GM18870 (cell line): ENCODE data around the gene MEN1.

Source experiments
- ATAC-seq: cut with Tn5 transposase; IDR thresholded peaks from one replicate; pipeline ENCODE4 v1.9.1; 2021; ENCODE audit warnings: moderate library complexity; ENCODE audit not compliant: unreplicated experiment

MEN1 gene

GRCh38 chr11:64810271-64810890, at the start of gene MEN1:
Gene MEN1, minus strand, starts transcription at chr11:64810551. Its CDS starts 442 bp downstream, at chr11:64810109.
- no peak for ATAC-seq

DNA sequence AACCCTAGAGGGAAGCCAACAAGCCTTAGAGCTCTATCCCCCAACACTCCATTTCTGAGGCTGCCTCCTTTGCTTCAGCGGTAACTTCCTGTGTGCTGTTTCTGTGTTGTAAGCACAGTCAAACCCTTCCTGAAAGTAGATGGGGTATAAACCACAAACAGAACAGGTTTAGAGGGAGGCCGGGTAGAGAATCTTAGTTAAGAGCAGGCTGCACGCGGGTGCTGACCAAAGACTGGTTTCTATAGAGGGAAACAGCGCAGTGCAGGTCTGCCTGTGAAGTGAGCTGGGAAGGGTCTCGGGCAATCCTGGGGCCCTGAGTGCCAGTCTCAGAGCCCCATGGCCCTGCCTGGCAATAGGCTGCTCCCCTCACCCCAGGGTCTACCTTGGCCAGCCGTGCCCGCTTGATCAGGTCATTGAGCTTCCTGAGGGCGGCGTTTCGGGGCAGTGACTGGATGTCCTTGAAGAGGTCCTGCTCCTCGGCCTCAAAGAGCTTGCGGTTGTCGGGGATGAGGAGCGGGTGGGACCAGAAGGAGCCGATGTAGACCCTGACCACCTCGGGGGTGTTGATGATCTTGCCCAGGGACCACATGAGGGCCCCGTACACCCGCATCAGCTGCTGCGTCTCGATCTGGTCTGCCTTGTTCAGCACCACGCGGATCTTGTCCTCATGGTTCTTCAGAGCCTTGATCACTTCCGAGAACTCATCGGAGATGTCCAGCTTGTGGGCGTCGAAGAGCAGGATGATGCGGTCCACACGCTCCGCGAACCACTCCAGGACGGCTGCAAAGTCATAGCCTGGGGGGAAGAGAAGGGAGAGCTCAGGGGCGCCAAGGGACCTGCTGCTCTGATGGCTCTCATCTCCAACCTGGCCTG, 49.4 kb upstream of the MEN1 start:
- ATAC-seq, result peak; percentile 74

GRCh38 chr11:64858467-64859263, 48.3 kb upstream of the MEN1 start:
- ATAC-seq, result peak; percentile 20

GRCh38 chr11:64857485-64857884, 47.1 kb upstream of the MEN1 start:
- no peak for ATAC-seq

DNA sequence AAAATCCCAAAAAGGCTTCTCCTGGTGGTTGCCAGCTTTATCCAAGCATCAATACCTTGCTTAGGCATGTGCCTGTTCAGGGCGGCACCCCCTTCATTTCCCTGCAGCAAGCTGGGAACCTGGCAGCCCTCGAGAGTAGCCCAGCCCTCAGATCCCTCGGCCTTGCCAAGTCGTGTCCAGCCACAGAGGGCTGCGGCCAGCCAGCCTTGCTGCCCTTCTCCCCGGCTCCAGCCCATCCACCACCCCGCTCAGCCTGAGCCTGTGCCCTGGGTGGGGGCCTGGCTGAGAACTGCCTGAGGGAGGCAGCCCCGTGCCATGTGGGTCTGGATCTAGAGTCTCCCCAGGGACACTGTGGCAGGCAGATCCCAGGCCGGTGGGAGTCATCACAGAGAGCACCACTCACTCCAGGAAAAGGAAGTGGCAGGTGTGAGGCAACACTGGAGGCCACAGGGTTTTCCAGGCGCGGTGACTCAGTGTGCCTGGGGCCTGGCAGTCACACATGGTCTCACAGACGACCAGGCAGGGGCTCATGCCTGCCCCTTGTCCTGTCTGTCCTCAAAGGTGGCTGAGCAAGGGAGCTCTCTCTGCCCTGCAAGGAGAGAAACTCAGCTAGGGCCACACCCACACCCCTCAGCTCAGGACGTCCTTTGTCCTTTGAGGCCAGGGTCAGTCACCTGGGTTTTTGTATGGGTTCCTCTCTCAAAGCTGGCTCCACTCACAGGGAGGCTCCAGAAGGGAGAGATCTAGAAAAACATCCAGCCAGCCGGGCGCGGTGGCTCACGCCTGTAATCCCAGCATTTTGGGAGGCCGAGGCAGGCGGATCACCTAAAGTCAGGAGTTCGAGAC, 46.3 kb upstream of the MEN1 start:
- no peak for ATAC-seq

DNA sequence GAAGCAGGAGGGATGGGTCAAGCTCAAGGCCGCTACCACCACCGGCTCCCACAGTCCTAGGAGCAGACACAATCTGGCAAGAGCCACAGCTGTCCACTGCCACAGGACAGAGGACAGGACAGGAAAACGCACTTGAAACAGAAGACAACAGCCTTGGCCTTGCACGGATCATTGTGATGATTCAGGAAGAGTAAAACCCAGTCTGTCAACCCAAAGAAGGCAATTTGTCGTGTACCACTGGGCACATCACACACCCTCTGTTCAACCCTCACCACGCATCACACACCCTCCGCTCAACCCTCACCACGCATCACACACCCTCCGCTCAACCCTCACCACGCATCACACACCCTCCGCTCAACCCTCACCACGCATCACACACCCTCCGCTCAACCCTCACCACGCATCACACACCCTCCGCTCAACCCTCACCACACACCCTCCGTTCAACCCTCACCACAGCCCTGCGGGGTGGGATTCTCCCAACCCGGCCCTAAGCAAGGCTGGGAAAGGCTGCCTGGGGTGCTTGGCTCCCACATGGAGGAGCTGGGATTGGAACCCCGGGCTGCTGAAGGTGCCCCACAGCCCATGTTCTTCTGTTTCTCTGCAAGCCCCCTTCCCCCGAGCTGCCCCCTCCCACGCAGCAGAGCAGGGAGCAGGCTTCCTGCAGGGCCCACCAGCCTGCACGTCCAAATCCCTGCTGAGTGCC, 45.4 kb upstream of the MEN1 start:
- ATAC-seq, result no peak

- ATAC-seq, result no peak
These were observed 44.5 kb upstream of the MEN1 start for GRCh38 chr11:64854534-64855502.

- ATAC-seq, result no peak
These were observed 43.8 kb upstream of the MEN1 start for GRCh38 chr11:64854157-64854533.

DNA sequence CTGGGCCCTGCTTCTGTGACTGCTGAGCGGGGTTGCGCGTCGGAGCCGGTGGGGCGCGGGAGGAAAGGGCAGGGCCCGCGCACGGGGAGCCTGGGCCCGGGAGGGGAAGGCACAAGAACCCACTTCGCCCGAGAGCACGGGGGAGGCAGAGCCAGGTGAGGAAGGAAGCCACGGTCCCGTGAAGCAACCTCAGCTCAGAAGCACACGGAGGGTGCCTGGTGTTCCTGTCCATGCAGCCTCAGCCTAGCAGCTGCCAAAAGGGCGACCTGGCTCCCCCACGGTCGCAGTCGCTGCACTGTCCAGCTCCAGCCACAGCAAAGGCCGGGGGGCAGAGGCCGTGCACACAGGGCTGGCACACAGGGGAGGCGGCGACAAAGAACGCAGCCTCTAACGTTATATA, 43.4 kb upstream of the MEN1 start:
- ATAC-seq, result no peak

- no peak for ATAC-seq
These were observed 42.6 kb upstream of the MEN1 start for GRCh38 chr11:64852804-64853509.

GRCh38 chr11:64851831-64852351, 41.5 kb upstream of the MEN1 start:
- ATAC-seq, result peak; percentile 22

DNA sequence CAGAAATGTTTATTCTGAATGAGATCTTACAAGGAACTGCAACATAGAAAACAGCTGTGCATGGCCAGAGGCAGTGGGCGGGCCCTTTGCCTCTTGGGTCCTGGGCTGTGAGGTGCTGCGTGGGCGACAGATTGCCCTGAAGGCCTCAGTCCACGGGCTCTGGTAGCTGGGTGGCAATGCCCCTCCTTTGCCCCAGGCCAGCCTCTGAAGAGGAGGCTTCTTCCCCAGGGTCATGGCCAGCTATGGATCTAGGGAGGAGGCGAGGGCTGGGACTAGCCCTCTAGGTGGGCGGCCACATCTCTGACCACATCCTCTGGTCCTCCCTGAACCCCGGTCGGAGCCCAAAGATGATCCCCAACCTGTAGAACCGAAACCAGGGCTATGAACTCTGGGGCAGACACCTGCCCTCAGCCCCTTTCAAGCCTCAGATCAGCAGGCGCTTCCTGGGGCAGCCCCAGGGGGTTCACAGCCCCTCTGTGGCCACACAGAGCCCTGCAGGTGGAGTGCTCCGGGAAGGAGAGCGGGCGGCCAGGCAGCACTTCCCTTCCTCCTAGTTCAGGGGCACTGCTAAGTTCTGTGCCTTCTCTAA, 40.7 kb upstream of the MEN1 start:
- ATAC-seq, result peak; percentile 53

DNA sequence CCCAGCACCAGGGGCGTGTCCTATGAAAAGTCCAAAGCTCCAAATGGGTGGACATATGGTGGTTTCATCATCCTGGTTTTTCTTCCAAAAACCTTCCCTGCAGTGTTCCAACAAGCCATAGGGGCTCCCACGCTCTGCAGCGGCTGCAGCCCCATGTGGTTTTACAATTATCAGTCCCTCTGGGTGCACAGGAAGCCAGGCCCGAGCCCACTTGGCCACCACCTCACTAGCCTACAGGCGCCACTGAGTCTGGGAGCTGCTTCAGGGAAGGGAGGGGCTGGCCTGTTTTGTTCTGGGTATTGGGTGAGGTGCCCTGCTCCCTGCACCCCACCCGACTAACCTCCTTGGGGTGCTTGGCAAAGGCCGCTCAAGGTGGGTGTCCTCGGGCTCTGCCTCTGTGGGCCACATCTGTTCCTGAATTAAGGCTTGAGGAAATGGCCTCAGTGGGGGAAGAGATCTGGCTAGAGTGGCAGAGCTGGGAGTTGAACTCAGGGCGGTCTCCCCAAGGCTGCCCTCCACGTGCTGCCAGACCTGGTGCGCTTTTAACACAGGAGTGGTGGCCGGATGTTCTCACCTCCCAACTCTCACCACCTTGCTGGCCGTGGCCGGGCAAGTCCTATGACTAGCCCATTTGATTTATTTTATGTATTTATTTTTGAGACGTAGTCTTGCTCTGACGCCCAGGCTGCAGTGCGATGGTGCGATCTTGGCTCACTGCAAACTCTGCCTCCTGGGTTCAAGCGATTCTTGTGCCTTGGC, 39.4 kb upstream of the MEN1 start:
- ATAC-seq, result no peak

- no peak for ATAC-seq
These were observed 38.7 kb upstream of the MEN1 start for GRCh38 chr11:64848826-64849597.

- no peak for ATAC-seq
These were observed 38.0 kb upstream of the MEN1 start for GRCh38 chr11:64848214-64848825.
